HL-60 (cell line): Measurements from ENCODE around the gene RILP.

Source experiments
- CTCF ChIP-seq: IDR thresholded peaks from one replicate; pipeline ENCODE4 v1.5.1; 2011; ENCODE audit warnings: low read length, control low read depth, inconsistent platforms; ENCODE audit not compliant: insufficient read depth
- GABPA ChIP-seq: IDR thresholded peaks from 2 replicates; pipeline ENCODE4 v1.6.1; 2012; ENCODE audit warnings: low read depth
- POLR2AphosphoS5 ChIP-seq: IDR thresholded peaks from 2 replicates; pipeline ENCODE4 v1.6.1; 2012; ENCODE audit warnings: low read depth
- SPI1 ChIP-seq: IDR thresholded peaks from 2 replicates; pipeline ENCODE4 v1.6.1; 2012; ENCODE audit warnings: low read depth, mild to moderate bottlenecking, borderline replicate concordance
- TF ChIP-seq, protein P1 (sequence below): IDR thresholded peaks from 2 replicates; pipeline ENCODE4 v1.6.1; 2012; ENCODE audit warnings: low read depth; ENCODE audit not compliant: insufficient replicate concordance

- TF ChIP-seq CTCF (no peak), GABPA (no peak), POLR2AphosphoS5 (no peak), SPI1 (no peak)
- TF ChIP-seq, protein P1, sequence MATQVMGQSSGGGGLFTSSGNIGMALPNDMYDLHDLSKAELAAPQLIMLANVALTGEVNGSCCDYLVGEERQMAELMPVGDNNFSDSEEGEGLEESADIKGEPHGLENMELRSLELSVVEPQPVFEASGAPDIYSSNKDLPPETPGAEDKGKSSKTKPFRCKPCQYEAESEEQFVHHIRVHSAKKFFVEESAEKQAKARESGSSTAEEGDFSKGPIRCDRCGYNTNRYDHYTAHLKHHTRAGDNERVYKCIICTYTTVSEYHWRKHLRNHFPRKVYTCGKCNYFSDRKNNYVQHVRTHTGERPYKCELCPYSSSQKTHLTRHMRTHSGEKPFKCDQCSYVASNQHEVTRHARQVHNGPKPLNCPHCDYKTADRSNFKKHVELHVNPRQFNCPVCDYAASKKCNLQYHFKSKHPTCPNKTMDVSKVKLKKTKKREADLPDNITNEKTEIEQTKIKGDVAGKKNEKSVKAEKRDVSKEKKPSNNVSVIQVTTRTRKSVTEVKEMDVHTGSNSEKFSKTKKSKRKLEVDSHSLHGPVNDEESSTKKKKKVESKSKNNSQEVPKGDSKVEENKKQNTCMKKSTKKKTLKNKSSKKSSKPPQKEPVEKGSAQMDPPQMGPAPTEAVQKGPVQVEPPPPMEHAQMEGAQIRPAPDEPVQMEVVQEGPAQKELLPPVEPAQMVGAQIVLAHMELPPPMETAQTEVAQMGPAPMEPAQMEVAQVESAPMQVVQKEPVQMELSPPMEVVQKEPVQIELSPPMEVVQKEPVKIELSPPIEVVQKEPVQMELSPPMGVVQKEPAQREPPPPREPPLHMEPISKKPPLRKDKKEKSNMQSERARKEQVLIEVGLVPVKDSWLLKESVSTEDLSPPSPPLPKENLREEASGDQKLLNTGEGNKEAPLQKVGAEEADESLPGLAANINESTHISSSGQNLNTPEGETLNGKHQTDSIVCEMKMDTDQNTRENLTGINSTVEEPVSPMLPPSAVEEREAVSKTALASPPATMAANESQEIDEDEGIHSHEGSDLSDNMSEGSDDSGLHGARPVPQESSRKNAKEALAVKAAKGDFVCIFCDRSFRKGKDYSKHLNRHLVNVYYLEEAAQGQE = no peak
Measured at GRCh38 chr17:1617620-1618174, 32.0 kb downstream of the RILP start.
